HL-60/S4 (cell line): ENCODE data around the gene CDKAL1.

ENCODE experiments used
- in situ Hi-C: fragments of 300-500 bp; cut with MboI; formaldehyde crosslinking; loops from 2 replicates; pipeline ENCODE4 v1.14.3; 2022; ENCODE audit warnings: low sequenced_read_pairs

Gene CDKAL1

DNA sequence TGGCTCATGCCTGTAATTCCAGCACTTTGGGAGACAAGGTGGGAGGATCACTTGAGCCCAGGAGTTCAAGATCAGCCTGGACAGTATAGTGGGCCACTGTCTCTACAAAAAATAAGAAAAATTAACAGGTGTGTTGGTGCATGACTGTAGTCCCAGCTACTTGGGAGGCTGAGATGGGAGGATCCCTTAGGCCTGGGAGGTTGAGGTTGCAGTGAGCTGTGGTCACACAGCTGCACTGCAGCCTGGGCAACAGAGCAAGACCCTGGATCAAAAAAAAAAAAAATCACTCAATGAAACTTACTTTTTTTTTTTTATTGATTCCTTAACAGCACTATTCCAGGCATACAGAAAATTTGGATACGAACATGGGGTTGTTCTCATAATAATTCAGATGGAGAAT, 14.0 kb downstream of the CDKAL1 start:
- in situ Hi-C loops = loop anchor here (25.0 kb wide), 1 partner anchor 461 kb away; no protein-coding TSS in a partner anchor

DNA sequence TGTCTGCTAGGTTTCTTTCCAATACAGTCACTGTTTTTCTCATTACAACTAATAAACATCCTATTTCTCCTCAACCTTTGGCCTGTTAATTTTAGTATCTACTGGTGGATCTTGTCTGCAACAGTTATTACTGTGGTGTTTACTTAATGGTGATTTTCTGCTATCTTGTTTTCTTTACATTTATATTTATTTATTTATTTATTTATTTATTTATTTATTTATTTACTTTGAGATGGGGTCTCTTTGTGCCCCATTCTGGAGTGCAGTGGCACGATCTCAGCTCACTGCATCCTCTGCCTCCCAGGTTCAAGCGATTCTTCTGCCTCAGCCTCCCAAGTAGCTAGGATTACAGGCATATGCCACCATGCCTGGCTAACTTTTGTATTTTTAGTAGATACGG, 15.1 kb downstream of the CDKAL1 start:
- in situ Hi-C loops = loop anchor here (25.0 kb wide), 1 partner anchor 462 kb away; no protein-coding TSS in a partner anchor

DNA sequence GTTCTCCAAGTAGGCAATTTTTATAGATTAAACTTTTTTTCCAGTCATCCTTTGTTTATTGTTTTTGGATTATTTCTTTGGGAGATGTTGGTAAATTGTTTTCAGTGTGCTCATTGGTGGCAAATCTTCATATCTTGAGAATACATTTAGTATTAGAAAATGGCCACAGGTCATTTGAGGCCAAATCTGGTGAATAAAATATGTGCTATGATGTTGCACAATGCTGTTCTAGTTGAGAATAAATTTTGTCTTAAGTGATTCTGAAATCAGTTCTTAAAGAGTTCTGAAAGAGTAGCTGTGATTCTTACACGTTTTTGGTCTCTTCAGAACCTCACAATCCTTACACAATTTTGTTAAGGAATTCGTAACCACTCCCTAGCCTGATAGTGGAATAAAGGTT, 20.1 kb downstream of the CDKAL1 start:
- in situ Hi-C loops = loop anchor here (25.0 kb wide), 1 partner anchor 1033 kb away; the partner anchor contains the start of gene SOX4

DNA sequence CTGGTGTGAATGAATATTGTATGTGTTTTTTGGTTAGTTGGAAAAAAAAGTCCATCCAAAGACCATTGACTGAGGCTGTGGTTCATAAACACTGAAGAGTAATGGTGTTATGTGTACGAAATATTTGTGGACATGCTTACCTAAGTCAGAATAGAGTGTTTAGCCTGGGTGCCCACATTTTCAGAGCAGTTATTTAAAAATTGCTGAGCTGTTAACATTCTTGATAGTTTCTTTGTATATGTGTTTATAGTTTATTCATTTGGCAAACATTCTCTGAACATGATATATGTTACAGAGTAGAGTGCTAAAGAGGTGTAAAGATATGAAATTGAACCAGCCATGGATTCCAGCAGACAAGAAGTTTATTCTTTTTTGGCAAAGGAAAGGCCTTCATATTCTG, 20.6 kb downstream of the CDKAL1 start:
- in situ Hi-C loops = loop anchor here (25.0 kb wide), 1 partner anchor 1032 kb away; the partner anchor contains the start of gene SOX4

DNA sequence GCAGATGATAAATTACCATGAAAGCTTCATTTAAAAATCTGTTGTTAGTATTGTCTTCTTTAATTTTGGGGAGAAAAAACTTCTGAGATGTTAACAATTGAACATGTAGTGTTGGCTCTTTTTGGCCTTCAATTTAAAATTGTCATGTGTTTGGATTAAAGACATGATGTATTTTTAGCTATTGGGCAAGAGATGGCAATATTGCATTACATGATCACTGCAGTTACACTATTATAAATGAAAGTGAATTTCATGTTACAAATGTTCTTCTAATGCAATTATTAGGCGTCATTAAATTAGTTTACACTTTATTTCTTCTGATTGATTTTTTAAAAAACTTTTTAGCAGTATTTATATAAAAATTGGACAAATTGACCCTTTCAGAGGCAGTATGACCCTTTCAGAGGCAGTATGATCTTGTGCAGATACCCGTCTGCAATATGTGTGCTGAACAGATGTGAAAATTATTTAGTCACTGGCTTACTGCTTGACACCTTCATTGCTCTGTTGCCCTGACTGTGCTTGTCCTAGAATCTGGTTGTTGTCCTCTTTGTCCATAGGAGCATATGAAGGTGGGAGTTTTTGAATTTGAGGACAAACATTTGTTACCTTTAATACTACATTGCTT, 25.8 kb downstream of the CDKAL1 start:
- in situ Hi-C loops = loop anchor here (25.0 kb wide), 1 partner anchor 1027 kb away; the partner anchor contains the start of gene SOX4

DNA sequence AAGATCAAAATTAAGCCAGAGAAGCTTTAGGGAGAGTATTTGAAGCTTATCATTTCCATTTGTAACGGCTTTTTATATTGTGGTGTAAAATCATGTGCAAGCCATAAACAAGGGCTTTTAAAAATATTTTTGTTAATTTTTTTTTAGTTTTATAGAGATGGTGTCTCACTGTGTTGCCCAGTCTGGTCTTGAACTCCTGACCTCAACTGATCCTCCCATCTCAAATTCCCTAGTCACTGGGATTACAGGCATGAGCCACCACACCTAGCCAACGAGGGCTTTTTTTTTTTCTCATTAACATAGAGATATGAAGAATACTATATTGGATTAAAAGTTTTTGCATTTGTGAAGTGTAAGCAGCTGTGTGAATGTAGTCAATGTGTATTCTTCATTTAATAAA, 29.1 kb downstream of the CDKAL1 start:
- in situ Hi-C loops = loop anchor here (25.0 kb wide), 1 partner anchor 1024 kb away; the partner anchor contains the start of gene SOX4

DNA sequence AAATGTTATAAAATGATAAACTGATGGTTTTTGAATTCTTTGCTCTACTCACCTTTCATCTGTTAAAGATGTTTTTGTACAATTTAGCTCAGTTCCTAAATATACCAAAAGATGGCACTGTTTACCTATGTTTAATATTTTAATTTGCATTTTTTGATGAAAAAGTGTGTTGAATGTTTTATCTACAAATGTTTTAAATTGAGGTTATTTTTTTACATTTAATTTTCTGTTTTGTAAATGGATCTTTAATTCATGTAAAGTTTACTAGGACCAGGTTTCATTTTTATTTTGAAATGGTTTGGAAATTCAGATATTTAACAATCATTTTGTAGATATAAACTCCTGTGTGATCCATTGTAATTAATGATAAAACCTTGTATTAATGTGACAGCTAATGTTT, 30.0 kb downstream of the CDKAL1 start:
- in situ Hi-C loops = loop anchor here (25.0 kb wide), 1 partner anchor 1023 kb away; the partner anchor contains the start of gene SOX4

DNA sequence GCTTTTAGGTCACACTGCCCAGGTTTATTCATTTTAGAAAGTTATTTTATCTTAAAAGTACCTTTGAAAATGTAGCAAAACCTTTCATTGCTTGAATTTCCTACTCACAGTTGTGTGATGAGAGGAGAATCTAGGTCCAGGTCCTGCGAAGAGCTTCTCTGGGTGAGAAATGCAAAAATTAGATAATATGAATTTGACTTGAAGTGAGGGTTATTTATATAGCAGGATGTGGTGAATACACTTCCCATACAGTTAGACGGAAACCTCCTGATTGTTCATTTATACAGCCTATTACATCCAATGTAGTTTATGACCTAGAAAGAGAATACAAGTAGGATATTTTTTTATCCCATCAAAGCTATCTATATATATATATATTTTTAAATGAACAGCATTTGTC, 30.5 kb downstream of the CDKAL1 start:
- in situ Hi-C loops = loop anchor here (25.0 kb wide), 1 partner anchor 1023 kb away; the partner anchor contains the start of gene SOX4

DNA sequence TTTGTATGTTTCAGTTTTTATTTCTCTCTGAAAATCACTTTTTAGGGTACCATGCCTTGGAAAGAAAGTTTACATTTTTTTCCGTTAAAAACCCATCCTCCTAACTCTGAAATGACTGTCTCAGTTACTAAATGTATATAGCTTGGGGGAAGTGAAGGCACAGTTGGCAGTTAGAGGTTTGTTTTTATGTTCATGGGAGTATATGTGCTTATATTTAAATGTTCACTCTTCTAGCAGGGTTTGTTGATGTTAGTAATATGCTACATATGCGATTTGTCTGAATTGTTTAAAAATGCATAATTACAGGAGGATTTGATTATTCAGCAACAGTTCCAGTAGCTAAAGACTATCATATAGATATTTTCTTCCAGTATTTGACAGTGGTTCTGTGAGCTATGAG, 31.1 kb downstream of the CDKAL1 start:
- in situ Hi-C loops = loop anchor here (25.0 kb wide), 1 partner anchor 1022 kb away; the partner anchor contains the start of gene SOX4

DNA sequence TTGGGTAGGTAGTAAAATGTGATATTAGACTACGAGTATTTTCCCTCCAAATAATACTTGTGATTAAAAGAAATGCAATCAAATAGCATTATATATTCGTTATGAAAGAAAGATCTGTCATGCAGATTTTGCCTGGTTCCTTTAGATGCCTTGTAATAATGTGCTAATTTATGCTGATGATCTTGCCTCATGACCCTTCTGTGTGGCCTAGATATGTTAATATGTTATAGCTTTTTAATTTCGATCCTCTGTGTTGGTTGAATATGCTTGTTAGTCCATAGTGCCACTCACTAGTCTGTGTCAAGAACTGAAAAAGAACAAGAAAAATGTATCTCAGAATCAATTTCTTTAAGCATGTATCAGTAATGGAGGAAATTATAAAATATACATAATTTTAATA, 31.9 kb downstream of the CDKAL1 start:
- in situ Hi-C loops = loop anchor here (25.0 kb wide), 1 partner anchor 1021 kb away; the partner anchor contains the start of gene SOX4

DNA sequence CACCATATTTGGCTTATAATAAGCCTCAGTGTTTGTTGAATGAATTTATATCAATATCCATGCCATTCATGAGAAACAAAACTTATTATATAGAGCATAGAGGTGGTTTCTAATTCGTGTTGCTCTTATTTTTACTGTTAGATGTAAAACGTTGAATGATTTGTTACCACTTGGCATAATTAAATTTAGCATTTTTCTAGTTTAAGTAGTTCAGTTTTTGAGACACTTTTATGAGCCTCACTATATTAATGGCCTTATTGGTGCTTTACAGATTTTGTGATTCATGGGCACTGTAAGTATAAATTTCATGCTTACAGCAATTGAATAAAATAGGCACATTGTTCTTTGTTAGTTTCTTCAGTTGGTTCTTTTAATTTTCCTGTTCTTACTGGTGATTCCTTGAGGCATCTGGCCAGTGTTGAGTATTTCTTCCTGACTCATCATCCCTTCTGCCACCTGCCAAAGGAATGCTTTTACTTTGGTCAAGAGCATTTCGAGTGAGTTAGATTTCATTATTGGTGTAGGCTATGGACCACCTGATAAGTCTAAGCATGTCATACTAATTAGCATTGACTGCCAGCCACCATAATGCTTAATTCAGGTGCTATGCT, 34.8 kb downstream of the CDKAL1 start:
- in situ Hi-C loops = loop anchor here (25.0 kb wide), 1 partner anchor 1018 kb away; the partner anchor contains the start of gene SOX4

DNA sequence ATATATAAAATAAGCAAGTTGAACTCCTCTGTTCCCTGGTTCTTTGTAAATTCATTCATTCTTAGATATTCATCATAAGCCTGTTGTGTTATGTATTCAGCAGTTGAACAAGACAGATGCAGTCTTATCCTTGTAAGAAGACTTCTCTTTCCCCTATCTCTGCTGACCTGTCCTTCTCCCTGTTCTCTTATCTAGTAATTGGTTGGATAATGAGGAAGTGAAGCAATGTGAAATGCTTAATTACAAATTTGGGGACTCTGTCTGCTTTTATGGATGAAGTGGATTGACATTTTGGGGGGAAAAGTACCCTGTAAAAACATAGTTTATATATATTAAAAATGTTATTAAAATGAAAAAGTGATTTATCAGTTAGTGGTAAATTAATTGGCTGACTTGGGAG, 37.0 kb downstream of the CDKAL1 start:
- in situ Hi-C loops = loop anchor here (25.0 kb wide), 1 partner anchor 1016 kb away; the partner anchor contains the start of gene SOX4

DNA sequence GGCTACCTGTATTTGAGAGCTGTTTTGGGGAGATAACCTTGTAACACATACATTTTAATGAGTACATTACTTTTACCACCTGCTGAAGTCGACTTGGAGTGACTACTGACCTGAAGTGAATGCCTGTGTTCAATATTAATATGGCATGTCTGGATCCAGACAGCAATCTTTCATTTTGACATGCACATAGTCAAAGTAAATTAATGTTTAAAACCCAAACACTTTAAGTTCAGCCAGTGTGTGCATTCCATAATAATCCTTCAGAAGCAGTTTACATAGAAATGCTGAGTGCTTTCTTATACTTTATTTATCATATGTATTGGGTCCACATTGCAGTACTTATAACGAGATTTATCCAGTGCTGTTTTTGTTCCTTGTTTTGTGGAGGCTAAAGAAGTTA, 38.0 kb downstream of the CDKAL1 start:
- in situ Hi-C loops = loop anchor here (25.0 kb wide), 1 partner anchor 1015 kb away; the partner anchor contains the start of gene SOX4

DNA sequence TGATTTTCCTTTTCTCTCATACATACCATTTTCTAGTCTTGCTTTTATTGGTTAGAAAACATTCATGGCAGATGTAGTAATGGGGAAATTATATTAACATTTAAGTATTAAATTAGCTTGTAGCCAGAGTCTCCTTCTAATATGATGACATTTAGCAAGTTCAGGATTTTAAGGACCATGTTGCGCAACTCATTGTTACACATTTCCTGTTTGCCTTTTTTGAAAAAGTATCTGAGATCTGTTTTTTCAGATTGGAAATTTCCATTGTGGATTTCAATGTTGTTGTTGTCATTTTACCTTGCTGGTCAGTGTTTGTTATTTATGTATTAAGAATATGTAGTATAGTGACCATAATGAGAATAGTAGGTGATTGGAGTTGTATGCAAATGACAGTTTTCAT, 38.7 kb downstream of the CDKAL1 start:
- in situ Hi-C loops = loop anchor here (25.0 kb wide), 1 partner anchor 1014 kb away; the partner anchor contains the start of gene SOX4

DNA sequence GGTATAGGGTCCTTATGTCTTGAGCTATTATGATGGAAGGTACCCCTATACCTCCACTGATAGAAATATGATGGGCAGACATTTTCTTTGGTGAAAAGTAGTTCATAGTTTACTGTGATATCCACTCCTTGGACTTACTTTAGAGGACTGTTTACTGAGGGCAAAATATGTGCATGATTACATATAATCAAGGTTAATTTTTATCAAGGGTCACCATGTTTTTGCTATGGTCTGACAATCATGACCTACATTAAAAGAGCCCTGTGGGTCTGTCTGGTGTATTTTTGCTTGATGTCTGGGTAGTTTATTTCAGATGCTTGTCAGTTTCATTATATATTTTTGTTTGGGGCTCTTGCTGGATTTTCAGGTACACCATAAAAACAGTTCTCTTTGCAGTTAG, 40.1 kb downstream of the CDKAL1 start:
- in situ Hi-C loops = loop anchor here (25.0 kb wide), 1 partner anchor 1013 kb away; the partner anchor contains the start of gene SOX4

DNA sequence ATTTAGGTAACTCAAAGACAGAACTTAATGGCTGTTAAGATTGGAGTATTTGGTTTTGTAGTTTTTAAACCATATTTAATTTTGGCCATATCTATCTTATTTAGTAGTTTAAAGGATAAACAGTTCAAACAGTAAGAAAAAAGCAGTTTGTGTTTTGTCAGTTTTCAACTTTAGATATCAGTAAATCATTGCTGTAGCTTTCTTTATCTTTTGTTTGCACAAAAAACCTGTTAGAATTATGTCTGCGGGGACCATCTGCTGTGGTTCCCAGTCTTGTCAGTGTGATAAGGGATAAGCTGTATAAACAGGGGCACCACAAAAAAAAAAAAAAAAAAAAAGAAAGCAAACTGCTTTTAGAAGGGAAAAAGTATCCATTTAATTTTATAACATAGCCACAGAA, 40.9 kb downstream of the CDKAL1 start:
- in situ Hi-C loops = no loop called here

DNA sequence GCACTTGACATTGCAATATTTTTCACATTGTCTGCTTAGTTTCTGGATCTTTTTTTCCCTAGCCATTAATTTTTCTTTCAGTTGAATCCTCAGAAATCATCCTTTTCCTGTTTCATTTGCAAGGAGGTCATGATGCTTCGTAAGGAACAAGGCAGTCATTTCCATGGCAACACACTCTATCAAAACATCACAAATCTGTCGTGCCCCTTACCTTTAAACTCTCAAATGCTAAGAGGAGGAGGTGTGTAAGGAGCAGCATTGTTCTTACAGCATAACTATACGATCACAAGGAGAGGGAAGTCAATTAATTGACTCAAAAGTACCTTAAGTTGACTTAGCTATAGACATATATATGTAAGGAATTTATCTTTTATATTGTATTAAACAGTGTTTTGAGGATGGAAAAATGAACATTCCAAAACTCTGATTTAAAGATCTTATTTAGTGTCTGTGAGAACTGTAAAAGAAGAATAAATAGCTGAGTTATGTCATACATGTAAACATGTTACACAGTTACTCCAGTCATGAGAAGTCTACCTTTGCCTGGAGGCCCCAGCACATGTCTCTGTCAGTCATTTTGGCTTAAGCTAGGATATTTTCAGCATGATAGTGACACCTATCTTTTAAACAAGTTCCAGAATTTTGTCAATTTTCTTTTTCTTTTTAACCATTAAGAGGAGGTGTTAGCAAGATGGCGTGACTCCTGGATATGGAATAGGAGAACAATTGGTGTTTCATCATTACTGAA, 41.6 kb downstream of the CDKAL1 start:
- in situ Hi-C loops = no loop called here

DNA sequence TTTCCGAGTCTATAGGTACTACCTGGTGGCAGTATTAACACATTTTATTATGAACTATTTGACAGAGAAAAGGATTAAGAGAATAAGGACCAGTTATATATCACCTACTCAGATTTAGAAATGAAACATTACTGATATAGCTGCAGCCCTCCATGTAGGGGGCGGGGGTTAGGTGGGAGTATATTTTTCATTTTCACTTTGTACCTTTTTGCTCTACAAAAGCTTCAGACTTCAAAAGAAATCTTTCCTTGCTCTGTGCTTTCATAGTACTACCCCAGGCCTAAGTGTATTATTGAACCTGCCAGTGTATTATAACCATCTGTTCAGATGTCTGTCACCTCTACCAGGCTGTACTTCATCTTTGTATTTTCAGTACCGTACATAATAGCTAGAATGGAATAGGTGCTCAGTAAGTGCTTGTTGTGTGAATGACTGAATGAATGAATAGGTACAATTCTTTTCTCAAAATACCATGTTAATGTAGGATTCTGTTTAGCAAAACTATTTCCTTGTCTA, 43.0 kb downstream of the CDKAL1 start:
- in situ Hi-C loops = no loop called here

DNA sequence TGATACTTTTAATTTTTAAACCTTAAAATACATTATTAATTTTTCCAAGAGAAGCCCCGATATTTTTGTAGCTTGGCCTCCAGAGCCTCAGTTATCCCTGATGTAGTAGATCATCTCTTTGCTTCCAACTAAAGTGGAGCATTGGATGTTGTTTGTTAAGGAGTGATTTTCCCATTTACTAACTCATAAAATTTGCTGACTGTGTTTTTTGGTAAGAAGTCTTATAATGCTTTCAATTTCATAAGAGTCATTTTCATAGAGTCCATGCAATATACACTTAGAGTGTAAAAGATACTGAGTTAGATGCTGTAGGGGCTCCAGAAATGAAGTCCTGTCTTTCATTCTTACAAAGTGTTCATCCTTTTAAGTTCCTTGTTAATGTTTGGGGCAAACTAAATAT, 46.8 kb downstream of the CDKAL1 start:
- in situ Hi-C loops = no loop called here

DNA sequence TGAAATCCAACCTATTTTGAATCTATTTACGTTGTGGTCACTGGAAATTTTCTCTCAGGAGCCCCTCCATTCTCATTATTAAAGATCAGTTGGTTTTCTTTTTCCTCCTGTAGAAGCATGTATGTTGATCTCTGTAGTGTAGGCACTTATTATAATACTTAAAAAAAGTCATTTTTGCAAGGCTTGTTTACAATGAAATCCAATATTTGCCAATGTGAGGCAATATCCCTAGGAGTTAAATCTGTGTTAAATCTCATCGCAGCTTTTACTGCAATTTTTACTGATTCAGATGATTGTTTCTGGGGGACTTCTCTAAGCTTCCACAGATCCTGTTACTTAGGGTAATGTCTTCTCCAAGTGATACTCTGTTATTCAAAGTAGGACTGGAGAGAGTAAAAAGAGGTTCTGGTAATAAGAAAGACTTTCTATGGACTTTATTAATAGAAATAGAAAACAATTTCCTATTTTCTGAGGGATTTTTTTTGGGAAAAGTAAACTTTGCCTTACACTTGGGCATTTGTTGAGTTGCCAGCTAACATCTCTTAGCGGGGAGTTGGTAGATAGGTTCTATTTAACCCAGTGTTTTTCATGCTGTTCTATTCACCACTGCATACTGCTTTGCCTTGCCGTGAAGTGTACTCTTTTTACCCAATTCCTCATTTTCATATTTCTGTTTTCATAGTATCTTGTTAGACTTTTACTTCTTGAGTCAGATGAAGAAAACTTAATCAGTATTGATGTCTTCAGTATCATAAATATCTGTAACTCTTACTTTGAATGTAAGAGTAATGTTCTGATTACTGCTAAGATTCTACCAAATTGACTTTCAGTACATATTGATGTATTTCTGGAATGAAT, 48.6 kb downstream of the CDKAL1 start:
- in situ Hi-C loops = no loop called here
